ENCODE measurements around the gene TRIM62.

TRIM62 gene

GRCh38 chr1:33180226-33180910 is 1.5 kb downstream of the TRIM62 start:
- no peak for DNase-seq

DNA sequence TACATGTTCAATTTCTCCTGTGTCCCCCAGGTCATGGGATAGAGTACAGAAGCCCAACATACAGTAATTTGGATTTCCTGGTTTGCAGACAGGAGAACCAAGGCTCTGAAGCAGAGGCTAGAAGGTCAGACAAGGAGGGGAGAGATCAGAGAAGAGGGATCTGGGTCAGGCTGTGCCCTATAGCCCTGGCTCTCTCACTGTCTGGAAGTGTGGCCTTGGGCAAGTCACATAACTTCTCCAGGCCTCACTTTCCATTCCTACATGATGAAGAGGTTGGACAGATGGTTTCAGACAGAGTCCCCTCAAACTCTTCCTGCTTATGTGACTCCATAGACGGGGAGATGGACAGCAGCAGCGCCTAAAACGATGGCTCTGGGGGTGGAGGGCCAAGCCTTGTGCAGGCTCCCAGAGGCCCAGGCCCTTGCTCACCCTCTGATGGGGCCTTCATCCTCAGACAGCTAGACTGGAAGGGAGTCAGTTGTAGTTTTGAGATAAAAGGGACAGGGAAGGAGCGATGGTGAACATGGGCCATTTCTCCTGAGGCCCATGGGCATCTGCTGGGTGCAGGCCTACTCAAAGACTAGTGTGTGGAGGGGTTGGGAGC is 2.9 kb downstream of the TRIM62 start:
- no peak for DNase-seq

DNA sequence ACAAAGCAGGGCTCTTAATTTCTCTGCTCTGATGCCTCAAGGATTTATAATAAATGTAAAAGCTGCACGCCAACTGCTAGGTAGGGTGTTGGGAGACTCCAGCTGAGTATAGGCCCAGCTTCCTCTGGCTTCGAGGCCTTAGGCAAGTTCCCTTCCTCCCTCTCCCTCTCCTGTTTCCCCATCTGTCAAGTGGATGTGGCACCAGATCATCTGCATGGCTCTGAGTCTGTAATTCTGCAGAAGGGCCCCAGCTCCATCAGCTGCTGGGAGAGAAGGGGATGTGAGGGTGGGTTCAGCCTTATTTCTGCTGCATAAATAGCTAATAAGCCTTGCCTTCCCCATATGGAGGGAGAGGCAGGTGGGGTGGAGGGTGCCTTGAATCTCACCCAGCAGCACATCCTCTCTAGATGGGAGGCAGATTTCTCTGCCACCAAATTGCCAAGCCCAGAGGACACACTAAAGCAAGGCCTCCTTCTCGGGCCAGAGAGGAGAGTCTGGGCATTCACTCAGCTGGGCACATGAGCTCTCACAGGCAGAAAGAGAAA is 3.8 kb downstream of the TRIM62 start:
- DNase-seq, result no peak

GRCh38 chr1:33176887-33177286 is 5.0 kb downstream of the TRIM62 start:
- no peak for DNase-seq

GRCh38 chr1:33176362-33176850 is 5.4 kb downstream of the TRIM62 start:
- no peak for DNase-seq

- no peak for DNase-seq
These were observed 6.0 kb downstream of the TRIM62 start for GRCh38 chr1:33175865-33176264.

- DNase-seq, result no peak
These were observed 8.8 kb downstream of the TRIM62 start for GRCh38 chr1:33173091-33173490.

- DNase-seq, result no peak
These were observed 9.6 kb downstream of the TRIM62 start for GRCh38 chr1:33171977-33172813.

DNA sequence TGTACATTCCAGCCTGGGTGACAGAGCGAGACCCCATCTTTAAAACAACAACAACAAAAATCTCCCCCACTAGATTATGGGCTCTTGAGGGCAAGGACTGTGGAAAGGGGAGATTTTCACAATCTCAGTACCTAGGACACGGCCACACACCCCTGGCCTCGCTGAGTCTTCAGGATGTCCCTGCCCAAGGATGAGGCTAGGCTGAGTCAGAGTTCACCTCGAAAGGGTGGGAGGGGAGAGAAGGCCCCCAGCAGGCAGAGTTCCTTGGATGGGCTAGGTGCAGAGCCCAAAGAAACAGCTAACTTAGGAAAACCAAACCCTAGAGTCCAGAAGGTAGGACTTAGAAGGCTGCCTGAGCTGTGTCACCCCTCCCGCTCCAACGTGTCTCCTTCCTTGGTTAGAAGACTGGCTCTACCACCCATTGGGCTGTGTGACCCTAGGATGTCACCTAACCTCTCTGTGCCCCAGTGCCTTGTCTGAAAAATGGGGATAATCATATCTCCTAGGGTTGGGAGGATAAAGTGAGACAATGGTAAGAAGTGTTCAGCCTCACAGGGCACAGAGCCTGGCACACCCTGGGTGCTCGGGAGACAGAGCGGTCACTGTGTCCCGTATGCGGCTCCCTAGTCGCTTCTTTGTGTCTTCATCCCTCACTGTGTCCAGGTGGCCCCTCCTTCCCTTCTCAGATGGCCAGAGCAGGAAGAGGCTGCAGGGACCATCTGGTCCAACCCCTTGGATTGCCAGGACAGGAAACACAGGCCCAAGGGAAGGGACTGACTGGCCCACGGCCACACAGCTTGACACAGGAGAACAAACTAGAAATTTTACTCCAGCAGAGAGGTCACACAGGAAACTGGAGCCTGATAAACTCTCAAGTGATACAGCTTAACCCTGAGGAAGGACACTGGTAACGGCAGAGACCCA is 11.2 kb downstream of the TRIM62 start:
- DNase-seq, result no peak

- DNase-seq, result no peak
These were observed 12.4 kb downstream of the TRIM62 start for GRCh38 chr1:33169290-33170055.

DNA sequence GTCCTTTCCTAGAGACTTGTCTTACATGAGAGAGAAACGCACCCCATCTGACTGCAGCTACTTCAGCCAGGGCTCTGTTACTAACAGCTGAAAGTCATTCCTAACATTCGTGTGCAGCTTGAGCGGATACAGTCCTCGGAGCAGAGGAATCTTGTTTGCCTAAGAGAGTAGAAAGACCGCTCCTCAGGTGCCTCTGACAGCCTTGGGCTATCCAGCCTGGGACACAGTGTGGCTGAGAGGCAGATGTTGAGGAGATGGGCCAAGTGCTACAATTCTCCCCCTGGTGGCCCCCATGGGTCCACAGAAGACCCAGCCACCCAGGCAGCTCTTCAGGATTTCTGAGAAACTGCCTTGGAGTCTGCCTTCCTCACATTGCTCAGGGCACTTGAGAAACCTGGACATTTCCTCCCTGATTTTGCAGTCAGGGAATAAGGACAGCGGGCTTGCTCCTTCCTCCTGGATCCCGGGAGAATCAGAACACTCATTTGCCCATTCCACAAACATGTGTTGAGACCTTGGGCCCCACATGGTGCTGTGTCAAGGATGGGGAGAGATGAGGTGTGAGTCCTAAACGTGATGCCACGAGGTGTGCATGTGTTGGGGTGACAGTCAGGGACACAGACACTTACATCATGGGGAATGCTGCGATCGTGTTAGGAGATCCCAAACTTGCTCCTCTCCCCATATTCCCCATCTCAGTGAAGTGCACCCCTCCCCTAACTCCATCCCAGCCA is 13.1 kb downstream of the TRIM62 start:
- DNase-seq, result no peak

GRCh38 chr1:33167650-33168447 is 14.0 kb downstream of the TRIM62 start:
- no peak for DNase-seq

GRCh38 chr1:33165809-33166208 is 16.0 kb downstream of the TRIM62 start:
- DNase-seq, result no peak

DNA sequence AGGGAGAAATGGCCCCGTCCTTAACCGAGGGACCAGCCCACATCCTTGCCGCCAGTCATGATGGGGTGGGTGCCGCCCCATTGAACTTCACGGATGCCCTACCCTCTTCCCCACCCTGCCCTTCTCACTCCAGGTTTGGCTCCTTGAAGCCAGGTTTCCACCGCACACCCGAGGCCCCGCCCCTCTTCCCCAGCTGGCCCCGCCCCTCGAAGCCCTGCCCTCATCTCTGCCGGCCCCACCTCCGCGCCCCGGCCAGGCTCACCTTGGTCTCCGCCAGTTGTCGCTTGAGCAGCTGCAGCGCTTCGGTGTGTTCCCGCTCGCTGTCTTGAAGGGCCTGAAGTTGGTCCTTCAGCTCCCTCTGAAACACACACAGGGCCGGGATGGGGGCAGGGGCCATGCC is 16.6 kb downstream of the TRIM62 start:
- DNase-seq, result no peak

DNA sequence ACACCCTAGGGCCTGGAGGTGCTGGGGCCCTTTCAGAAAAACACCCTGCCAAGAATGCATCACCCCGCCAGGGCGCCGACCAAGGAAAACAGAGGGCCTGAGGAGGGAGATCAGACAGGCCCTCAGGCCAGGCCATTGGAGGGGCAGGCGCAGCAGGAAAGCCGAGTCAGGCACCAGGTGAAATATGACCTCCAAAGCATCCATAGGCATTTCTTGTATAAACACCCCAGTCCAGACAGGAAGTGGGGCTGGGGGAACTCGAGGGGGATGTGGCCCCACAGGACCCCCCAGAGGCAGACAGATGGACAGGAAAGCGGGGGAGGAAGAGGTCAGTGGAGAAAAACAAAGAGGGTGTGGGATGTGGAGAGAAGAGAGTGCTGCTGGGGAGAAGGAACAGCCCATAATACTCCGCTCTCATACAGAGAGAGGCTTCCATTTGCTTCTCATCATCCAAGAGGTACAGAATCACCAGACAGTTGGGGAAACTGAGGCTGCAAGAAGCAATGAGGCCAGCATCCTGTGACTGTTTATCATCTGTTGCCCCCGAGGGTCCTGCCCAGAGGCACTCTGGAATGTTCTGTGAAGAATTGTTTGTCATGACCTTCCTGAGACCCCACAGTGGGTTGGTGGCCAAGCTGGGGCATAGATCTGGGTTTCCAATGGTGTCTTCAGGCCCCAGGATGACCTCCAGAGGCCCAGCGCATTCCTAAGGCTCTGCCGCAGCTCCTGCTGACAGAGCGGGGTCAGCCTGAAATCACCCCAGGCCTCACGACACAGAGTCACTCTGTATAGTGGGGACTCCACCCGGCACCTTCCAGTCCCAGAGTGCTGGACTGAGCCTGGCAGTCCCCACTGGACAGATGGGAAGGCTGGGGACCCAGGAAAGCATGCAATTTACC is 18.0 kb downstream of the TRIM62 start:
- no peak for DNase-seq

DNA sequence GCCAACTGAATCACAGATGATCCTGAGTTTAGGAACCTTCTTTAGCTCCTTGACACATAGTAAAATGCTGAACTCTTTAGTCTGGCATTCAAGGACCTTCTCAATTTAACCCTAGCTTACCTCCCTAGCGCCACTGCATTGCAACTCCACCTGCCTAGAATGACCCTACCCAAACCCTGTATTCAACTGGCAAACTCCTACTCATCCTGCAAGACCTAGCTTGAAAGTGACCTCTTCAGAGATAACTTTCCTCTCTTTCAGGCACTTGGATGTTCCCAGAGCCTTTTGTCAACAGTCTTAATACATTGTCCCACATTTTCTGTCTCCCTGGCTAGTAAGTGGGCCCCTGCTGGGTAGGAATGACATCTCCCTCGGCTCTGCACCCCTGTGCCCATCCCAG is 19.7 kb downstream of the TRIM62 start:
- DNase-seq, result no peak

DNA sequence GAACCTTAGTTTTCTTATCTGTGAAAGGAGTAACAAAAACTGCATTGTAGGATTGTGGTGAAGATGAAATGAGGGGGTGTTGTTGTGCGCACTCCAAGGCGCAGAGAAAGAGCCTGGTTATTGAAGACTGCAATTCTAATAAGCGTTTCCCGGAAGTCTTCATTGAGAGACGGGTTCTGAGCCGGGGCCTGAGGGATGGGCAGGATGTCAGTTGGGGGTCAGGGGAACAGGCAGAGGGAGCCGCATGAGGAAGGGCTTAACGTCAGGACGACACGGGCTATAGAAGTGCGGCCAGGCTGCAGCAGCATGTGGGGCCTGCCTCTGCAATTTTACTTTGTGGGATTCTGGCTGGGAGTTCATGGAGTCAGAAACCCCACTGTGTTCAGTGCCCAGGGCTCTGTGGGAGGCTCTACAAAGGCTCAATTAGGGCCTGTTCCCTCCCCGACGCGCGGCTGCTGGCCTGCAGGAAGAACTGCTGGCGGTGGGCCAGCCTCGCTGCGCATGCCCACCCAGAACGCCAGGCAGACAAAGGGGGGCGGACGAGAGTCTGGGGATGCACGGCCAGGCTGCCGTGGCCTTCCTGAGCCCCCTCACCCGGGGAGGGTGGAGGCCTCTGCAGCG is 20.7 kb downstream of the TRIM62 start:
- no peak for DNase-seq

- no peak for DNase-seq
These were observed 22.3 kb downstream of the TRIM62 start for GRCh38 chr1:33159577-33159976.

All from CD4-positive, alpha-beta T cell treated with Interleukin-21 for 1 hour (primary cell).